Adrenal gland (tissue), 5 donors: Measurements from ENCODE around the gene EMC8.

Experiments used
- POLR2A ChIP-seq, 2 donors: fragments of 450-650 bp; IDR thresholded peaks; one replicate each; pipeline ENCODE4 v1.6.1; 2017; ENCODE audit warnings: antibody characterized with exemption in 2 of 2, mild to moderate bottlenecking in 2 of 2, moderate library complexity in 1 of 2
- TF ChIP-seq, protein P1 (sequence below), 6 experiments: fragments of 450-650 bp in 4 of 6; fragments of 200-600 bp in 2 of 6; sonication (generic) in 1 of 6; IDR thresholded peaks; 1 replicate in 5 of 6; 2 replicates in 1 of 6; pipeline versions ENCODE4 v1.5.1 to v1.8.0; 2016 to 2021; ENCODE audit warnings: antibody characterized with exemption in 6 of 6, mild to moderate bottlenecking in 2 of 6, moderate library complexity in 1 of 6
- donor health status: DM: no; HTN: no; CAD: no.

DNA sequence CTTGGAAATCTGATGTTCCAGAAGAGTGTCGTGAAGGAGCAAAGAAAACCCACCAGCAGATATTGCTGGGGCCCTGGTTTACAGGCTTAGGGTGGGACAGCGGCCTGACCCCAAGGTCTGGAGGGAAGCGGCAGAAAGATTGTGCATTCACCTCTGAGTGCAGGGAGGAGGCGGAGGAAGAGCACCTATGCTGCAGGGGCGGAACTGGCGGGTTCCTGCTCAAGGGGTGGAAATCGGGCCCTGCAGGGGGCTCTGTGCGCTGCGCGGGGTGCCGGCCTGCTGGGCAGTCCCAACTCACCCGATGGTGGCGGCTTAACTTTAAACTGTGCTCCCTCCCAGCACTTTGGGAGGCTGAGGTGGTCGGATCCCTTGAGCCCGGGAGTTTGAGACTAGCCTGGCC is 47.7 kb upstream of the EMC8 start:
- TF ChIP-seq, protein P1, sequence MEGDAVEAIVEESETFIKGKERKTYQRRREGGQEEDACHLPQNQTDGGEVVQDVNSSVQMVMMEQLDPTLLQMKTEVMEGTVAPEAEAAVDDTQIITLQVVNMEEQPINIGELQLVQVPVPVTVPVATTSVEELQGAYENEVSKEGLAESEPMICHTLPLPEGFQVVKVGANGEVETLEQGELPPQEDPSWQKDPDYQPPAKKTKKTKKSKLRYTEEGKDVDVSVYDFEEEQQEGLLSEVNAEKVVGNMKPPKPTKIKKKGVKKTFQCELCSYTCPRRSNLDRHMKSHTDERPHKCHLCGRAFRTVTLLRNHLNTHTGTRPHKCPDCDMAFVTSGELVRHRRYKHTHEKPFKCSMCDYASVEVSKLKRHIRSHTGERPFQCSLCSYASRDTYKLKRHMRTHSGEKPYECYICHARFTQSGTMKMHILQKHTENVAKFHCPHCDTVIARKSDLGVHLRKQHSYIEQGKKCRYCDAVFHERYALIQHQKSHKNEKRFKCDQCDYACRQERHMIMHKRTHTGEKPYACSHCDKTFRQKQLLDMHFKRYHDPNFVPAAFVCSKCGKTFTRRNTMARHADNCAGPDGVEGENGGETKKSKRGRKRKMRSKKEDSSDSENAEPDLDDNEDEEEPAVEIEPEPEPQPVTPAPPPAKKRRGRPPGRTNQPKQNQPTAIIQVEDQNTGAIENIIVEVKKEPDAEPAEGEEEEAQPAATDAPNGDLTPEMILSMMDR (IDR thresholded peaks at IDR 0.05), result no peak
- TF ChIP-seq POLR2A (IDR thresholded peaks at IDR 0.05), result no peak
